Adrenal gland (tissue), 5 donors: Measurements from ENCODE around the gene PLXDC2.

Source experiments
- POLR2A ChIP-seq, 2 donors: fragments of 450-650 bp; IDR thresholded peaks; one replicate each; pipeline ENCODE4 v1.6.1; 2017; ENCODE audit warnings: antibody characterized with exemption in 2 of 2, mild to moderate bottlenecking in 2 of 2, moderate library complexity in 1 of 2
- TF ChIP-seq, protein P1 (sequence below), 6 experiments: fragments of 450-650 bp in 4 of 6; fragments of 200-600 bp in 2 of 6; sonication (generic) in 1 of 6; IDR thresholded peaks; 1 replicate in 5 of 6; 2 replicates in 1 of 6; pipeline versions ENCODE4 v1.5.1 to v1.8.0; 2016 to 2021; ENCODE audit warnings: antibody characterized with exemption in 6 of 6, mild to moderate bottlenecking in 2 of 6, moderate library complexity in 1 of 6
- donor health status: DM: no; HTN: no; CAD: no.

DNA sequence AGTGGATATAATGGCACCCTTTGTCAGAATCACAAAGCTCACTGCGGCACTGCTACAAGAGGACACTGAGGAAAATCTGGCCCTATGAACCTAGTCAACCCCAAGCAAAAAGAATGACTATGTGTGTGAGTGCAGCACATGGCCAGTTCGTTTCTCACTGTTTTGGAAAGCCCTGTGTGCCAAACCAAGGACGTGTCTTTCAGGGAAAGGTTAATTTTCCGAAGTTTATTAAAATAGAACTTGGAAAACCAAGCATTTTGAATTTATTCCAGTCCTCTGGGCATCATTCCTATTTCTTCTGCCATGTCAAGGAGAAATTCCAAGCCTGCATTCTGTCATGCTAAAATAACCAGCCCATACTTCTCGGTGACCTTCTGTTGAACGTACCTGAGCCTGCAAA is 471.8 kb downstream of the PLXDC2 start:
- TF ChIP-seq, protein P1, sequence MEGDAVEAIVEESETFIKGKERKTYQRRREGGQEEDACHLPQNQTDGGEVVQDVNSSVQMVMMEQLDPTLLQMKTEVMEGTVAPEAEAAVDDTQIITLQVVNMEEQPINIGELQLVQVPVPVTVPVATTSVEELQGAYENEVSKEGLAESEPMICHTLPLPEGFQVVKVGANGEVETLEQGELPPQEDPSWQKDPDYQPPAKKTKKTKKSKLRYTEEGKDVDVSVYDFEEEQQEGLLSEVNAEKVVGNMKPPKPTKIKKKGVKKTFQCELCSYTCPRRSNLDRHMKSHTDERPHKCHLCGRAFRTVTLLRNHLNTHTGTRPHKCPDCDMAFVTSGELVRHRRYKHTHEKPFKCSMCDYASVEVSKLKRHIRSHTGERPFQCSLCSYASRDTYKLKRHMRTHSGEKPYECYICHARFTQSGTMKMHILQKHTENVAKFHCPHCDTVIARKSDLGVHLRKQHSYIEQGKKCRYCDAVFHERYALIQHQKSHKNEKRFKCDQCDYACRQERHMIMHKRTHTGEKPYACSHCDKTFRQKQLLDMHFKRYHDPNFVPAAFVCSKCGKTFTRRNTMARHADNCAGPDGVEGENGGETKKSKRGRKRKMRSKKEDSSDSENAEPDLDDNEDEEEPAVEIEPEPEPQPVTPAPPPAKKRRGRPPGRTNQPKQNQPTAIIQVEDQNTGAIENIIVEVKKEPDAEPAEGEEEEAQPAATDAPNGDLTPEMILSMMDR (IDR thresholded peaks at IDR 0.05) = no peak
- TF ChIP-seq POLR2A (IDR thresholded peaks at IDR 0.05) = no peak
